HCT116 (cell line): Measurements from ENCODE around the gene MBL2. TPM values are rescaled to one million over a fixed set of nuclear protein-coding genes. Genes with fewer than 3 reads are reported as not detected.

Source experiments
- ATAC-seq: fragments of 200-7000 bp; cut with Tn5 transposase; 2 replicates; pipeline ENCODE4 v1.9.1; 2020; ENCODE audit warnings: mild to moderate bottlenecking, moderate library complexity
- BruUV-seq: library from RNA; stranded (reverse); fragments of 400-500 nt; replicated peaks from 2 replicates; lab custom pipeline; 2021; lab: Mats Ljungman, UMichigan
- CTCF ChIA-PET: fragments of 300-600 bp; sonication (Branson Sonifier 250); formaldehyde crosslinking; loops from one replicate; lab custom pipeline; 2021; ENCODE audit warnings: antibody characterized with exemption; lab: Charles Lee
- POLR2A ChIA-PET: fragments of 300-600, 350-600 bp; sonication (Branson Sonifier 250); formaldehyde crosslinking; loops from one replicate; lab custom pipeline; 2021; ENCODE audit warnings: antibody characterized with exemption; lab: Charles Lee
- RAD21 ChIA-PET, 2 experiments: fragments of 300-600 bp; sonication (Branson Sonifier 250); formaldehyde crosslinking; loops; one replicate each; lab custom pipeline; 2023; ENCODE audit warnings: low total read pairs in 2 of 2; ENCODE audit not compliant: uncharacterized antibody in 2 of 2, unreplicated experiment in 2 of 2, low non-redundant PET in 1 of 2; lab: Charles Lee
- DNase-seq: peaks from one replicate; pipeline ENCODE4 v3.0.0-alpha.2; 2010; ENCODE audit warnings: low read depth, low spot score
- H2AFZ ChIP-seq: fragments of 200-600 bp; shearing (Covaris generic), sonication (generic); 2 replicates; pipeline ENCODE4 v1.6.1; 2017; ENCODE audit warnings: low read depth, mixed run types, mixed read lengths, antibody characterized with exemption, low read length; ENCODE audit not compliant: poor library complexity, severe bottlenecking
- H3K27ac ChIP-seq: 2 replicates; pipeline ENCODE4 v1.5.1; 2012; ENCODE audit warnings: low read depth, low read length
- H3K27me3 ChIP-seq: fragments of 200-600 bp; sonication (generic); 2 replicates; pipeline ENCODE4 v1.6.1; 2016; ENCODE audit warnings: mixed run types, low read length, mixed read lengths; ENCODE audit not compliant: insufficient read depth
- H3K36me3 ChIP-seq, 2 experiments: fragments of 200-500 bp in 1 of 2; fragments of 200-600 bp in 1 of 2; sonication (Bioruptor generic) in 1 of 2; sonication (generic) in 1 of 2; 2 replicates each; pipeline versions ENCODE4 v1.5.1 to v1.6.1; 2014 to 2016; ENCODE audit warnings: low read length in 2 of 2, inconsistent platforms in 1 of 2, mixed read lengths in 1 of 2, mixed run types in 1 of 2; ENCODE audit not compliant: insufficient read depth in 2 of 2, control insufficient read depth in 1 of 2
- H3K4me1 ChIP-seq, 2 experiments: fragments of 200-600 bp in 1 of 2; sonication (generic) in 1 of 2; 2 replicates each; pipeline versions ENCODE4 v1.5.1 to v1.6.1; 2012 to 2017; ENCODE audit warnings: low read length in 2 of 2, inconsistent platforms in 1 of 2, mild to moderate bottlenecking in 1 of 2, mixed read lengths in 1 of 2, mixed run types in 1 of 2, moderate library complexity in 1 of 2; ENCODE audit not compliant: insufficient read depth in 2 of 2, control insufficient read depth in 1 of 2
- H3K4me2 ChIP-seq: fragments of 200-600 bp; sonication (generic); 2 replicates; pipeline ENCODE4 v1.6.1; 2017; ENCODE audit warnings: mixed run types, low read length, mixed read lengths
- H3K4me3 ChIP-seq, 2 experiments: fragments of 200-600 bp in 1 of 2; sonication (generic) in 1 of 2; replicated peaks in 1 of 2; 2 replicates each; pipeline ENCODE4 v1.5.1; 2011 to 2016; ENCODE audit warnings: low read length in 2 of 2, control low read depth in 1 of 2, low read depth in 1 of 2, mild to moderate bottlenecking in 1 of 2, mixed read lengths in 1 of 2, mixed run types in 1 of 2
- H3K79me2 ChIP-seq: fragments of 200-600 bp; sonication (generic); 2 replicates; pipeline ENCODE4 v1.6.1; 2017; ENCODE audit warnings: mild to moderate bottlenecking, mixed run types, low read length, moderate library complexity, mixed read lengths; ENCODE audit not compliant: insufficient read depth
- H3K9ac ChIP-seq: fragments of 200-600 bp; sonication (generic); 2 replicates; pipeline ENCODE4 v1.6.1; 2016; ENCODE audit warnings: low read length, mixed read lengths
- H3K9me2 ChIP-seq: fragments of 200-600 bp; sonication (generic), shearing (Covaris generic); 2 replicates; pipeline ENCODE4 v1.6.1; 2017; ENCODE audit warnings: mixed run types, mild to moderate bottlenecking, moderate library complexity; ENCODE audit not compliant: insufficient read depth
- H3K9me3 ChIP-seq, 2 experiments: fragments of 200-500 bp in 1 of 2; fragments of 200-600 bp in 1 of 2; sonication (Bioruptor generic) in 1 of 2; sonication (generic) in 1 of 2; 2 replicates each; pipeline ENCODE4 v1.6.1; 2014 to 2017; ENCODE audit warnings: low read length in 2 of 2, mixed read lengths in 2 of 2, inconsistent platforms in 1 of 2, low read depth in 1 of 2, mild to moderate bottlenecking in 1 of 2, mixed run types in 1 of 2, moderate library complexity in 1 of 2; ENCODE audit not compliant: control insufficient read depth in 1 of 2, insufficient read depth in 1 of 2
- H4K20me1 ChIP-seq: fragments of 200-600 bp; sonication (generic), shearing (Covaris generic); 2 replicates; pipeline ENCODE4 v1.6.1; 2017; ENCODE audit warnings: mixed run types, mild to moderate bottlenecking, moderate library complexity; ENCODE audit not compliant: insufficient read depth
- CBX3 ChIP-seq: IDR thresholded peaks from 2 replicates; pipeline ENCODE4 v1.6.1; 2012; ENCODE audit warnings: low read depth
- EGR1 ChIP-seq: IDR thresholded peaks from 2 replicates; pipeline ENCODE4 v1.6.1; 2012; ENCODE audit warnings: low read depth
- EZH2phosphoT487 ChIP-seq: fragments of 200-600 bp; IDR thresholded peaks from 2 replicates; pipeline ENCODE4 v1.6.1; 2018; ENCODE audit warnings: antibody characterized with exemption, borderline replicate concordance
- FOSL1 ChIP-seq: IDR thresholded peaks from 2 replicates; pipeline ENCODE4 v1.6.1; 2012; ENCODE audit warnings: low read depth
- MAX ChIP-seq: IDR thresholded peaks from 2 replicates; pipeline ENCODE4 v1.6.1; 2012
- POLR2AphosphoS5 ChIP-seq: IDR thresholded peaks from 2 replicates; pipeline ENCODE4 v1.6.1; 2011; ENCODE audit warnings: mild to moderate bottlenecking, low read depth, low read length, moderate library complexity
- RAD21 ChIP-seq: IDR thresholded peaks from 2 replicates; pipeline ENCODE4 v1.6.1; 2012; ENCODE audit warnings: low read depth, mild to moderate bottlenecking
- SIN3A ChIP-seq: IDR thresholded peaks from 2 replicates; pipeline ENCODE4 v1.6.1; 2012; ENCODE audit warnings: low read depth
- SRF ChIP-seq: IDR thresholded peaks from 2 replicates; pipeline ENCODE4 v1.6.1; 2012; ENCODE audit warnings: low read depth
- TCF7L2 ChIP-seq: IDR thresholded peaks from 2 replicates; pipeline ENCODE4 v1.7.0; 2011; ENCODE audit warnings: borderline replicate concordance, inconsistent platforms; ENCODE audit not compliant: insufficient read depth, insufficient read length; ENCODE audit errors: extremely low read depth
- ZBTB33 ChIP-seq: IDR thresholded peaks from 2 replicates; pipeline ENCODE4 v1.6.1; 2011; ENCODE audit warnings: mild to moderate bottlenecking, low read length, moderate library complexity; ENCODE audit not compliant: insufficient replicate concordance; ENCODE audit errors: extremely low read depth
- ZNF274 ChIP-seq: fragments of 200-500 bp; sonication (Bioruptor generic); IDR thresholded peaks from 2 replicates; pipeline ENCODE4 v1.6.1; 2014; ENCODE audit warnings: mild to moderate bottlenecking, low read depth, low read length, inconsistent platforms
- intact Hi-C: fragments of 100-400 bp; cut with micrococcal nuclease; formaldehyde crosslinking; loops from 2 replicates; pipeline ENCODE4 v1.10.0; 2022
- total RNA-seq: library from RNA; stranded (reverse); gene quantifications from one replicate; pipeline ENCODE4 v1.2.1, GENCODE V29; 2021; ENCODE audit not compliant: unreplicated experiment

MBL2 gene
- total RNA-seq, 1 experiment from 2014 or later: not detected

GRCh38 chr10:52782554-52782953 is 10.0 kb upstream of the MBL2 start:
- Histone ChIP-seq H3K4me2 (no peak overlapping the region), H3K4me3 (no peak overlapping the region), H3K9me2 (no peaks in the 10 kb centered on the region), H4K20me1 (no peaks in the 10 kb centered on the region), H3K36me3 (no peaks in the 10 kb centered on the region), H3K9me3 (no peaks in the 10 kb centered on the region), H3K4me1 (no peaks in the 10 kb centered on the region), H3K27ac (no peak overlapping the region)
- DNase-seq: no peak
- intact Hi-C loops: no loop called here
- ChIA-PET CTCF (no interaction called here), RAD21 (no interaction called here)
- no TSS peak for BruUV-seq
- no peak for TF ChIP-seq POLR2AphosphoS5
- no peak for TF ChIP-seq RAD21
- TF ChIP-seq EGR1: no peak
- TF ChIP-seq FOSL1: no peak
- no peak for TF ChIP-seq ZBTB33
- TF ChIP-seq SRF: no peak
- TF ChIP-seq EZH2phosphoT487: no peak
- no peak for TF ChIP-seq TCF7L2
- TF ChIP-seq MAX: no peak
- no peak for TF ChIP-seq ZNF274
- TF ChIP-seq CBX3: no peak
- TF ChIP-seq SIN3A: no peak
- TF ChIP-seq, all 23 proteins: peak for 0
- Histone ChIP-seq H2AFZ (no peak overlapping the region), H3K79me2 (no peaks in the 10 kb centered on the region), H3K27me3 (no peaks in the 10 kb centered on the region), H3K9ac (no peak overlapping the region)
- POLR2A ChIA-PET: no interaction called here
- ATAC-seq: no peak
